Right lobe of liver (tissue), 4 donors: ENCODE results near the gene CCDC80.

Source experiments
- CTCF ChIP-seq, 4 donors: fragments of 200-600 bp in 3 of 4; fragments of 450-650 bp in 1 of 4; IDR thresholded peaks; one replicate each; pipeline versions ENCODE4 v1.5.1 to v1.8.0; 2016 to 2022; ENCODE audit warnings: antibody characterized with exemption in 4 of 4, mild to moderate bottlenecking in 2 of 4
- POLR2A ChIP-seq: fragments of 450-650 bp; IDR thresholded peaks from one replicate; pipeline ENCODE4 v1.6.1; 2017; ENCODE audit warnings: antibody characterized with exemption, mild to moderate bottlenecking
- donor health status: DM: no; HTN: no; CAD: no.
- donor health status: DM: no; HTN: no; CAD: no.
- donor health status: DM: no; HTN: yes; CAD: no.

- no peak for TF ChIP-seq CTCF (IDR thresholded peaks at IDR 0.05)
- no peak for TF ChIP-seq POLR2A
These were observed 540 bp downstream of the CCDC80 start for GRCh38 chr3:112640276-112640929.
